GM12878 (cell line): ENCODE measurements around the gene LIPE. TPM values are rescaled to one million over a fixed set of nuclear protein-coding genes. Genes with fewer than 3 reads are reported as not detected.
"Not testable (repeated sequence)": the region's sequence is repeated elsewhere in the genome, so short reads cannot be mapped to it uniquely, and the experiment has no call there.

Source experiments
- ATAC-seq: fragments of 200-7000 bp; cut with Tn5 transposase; 3 replicates; pipeline ENCODE4 v1.9.1; 2020; ENCODE audit warnings: mild to moderate bottlenecking, moderate library complexity
- BruUV-seq: library from RNA; stranded (reverse); fragments of 400-500 nt; replicated peaks from 2 replicates; lab custom pipeline; 2021; lab: Mats Ljungman, UMichigan
- CTCF ChIA-PET: fragments of 300-600 bp; sonication (Branson Sonifier 250); formaldehyde crosslinking; extraction: SDS; loops from one replicate; lab custom pipeline; 2021; ENCODE audit warnings: inconsistent platforms; lab: Yijun Ruan, JAX
- POLR2A ChIA-PET: fragments of 350-600 bp; formaldehyde crosslinking; extraction: SDS; loops from one replicate; lab custom pipeline; 2021; ENCODE audit warnings: inconsistent platforms; lab: Charles Lee
- RAD21 ChIA-PET: fragments of 300-600 bp; sonication (Branson Sonifier 250); formaldehyde crosslinking; loops from one replicate; lab custom pipeline; 2023; ENCODE audit warnings: antibody characterized with exemption; ENCODE audit not compliant: unreplicated experiment; lab: Charles Lee
- SMC1A ChIA-PET: fragments of 300-600 bp; sonication (Branson Sonifier 250); formaldehyde crosslinking; loops from one replicate; lab custom pipeline; 2023; ENCODE audit not compliant: unreplicated experiment, uncharacterized antibody; lab: Charles Lee
- DNase-seq: peaks from one replicate; pipeline ENCODE4 v3.0.0-alpha.2; 2011; ENCODE audit warnings: low read depth, low spot score
- FAIRE-seq: peaks from 3 replicates; lab custom pipeline; 2011; peaks lifted over from hg19 to GRCh38; lab: Jason Lieb, UNC
- H2AFZ ChIP-seq: 2 replicates; pipeline ENCODE4 v1.6.0; 2011; ENCODE audit warnings: low read depth, low read length, control low read depth; ENCODE audit not compliant: control insufficient read depth
- H3K27ac ChIP-seq: 2 replicates; pipeline ENCODE4 v1.5.1; 2011; ENCODE audit warnings: control low read depth; ENCODE audit not compliant: control insufficient read depth, insufficient read depth
- H3K27me3 ChIP-seq, 2 experiments: replicated peaks in 1 of 2; 2 replicates each; pipeline versions ENCODE4 v1.6.0 to v1.6.1; 2011; ENCODE audit warnings: low read length in 1 of 2; ENCODE audit not compliant: control insufficient read depth in 2 of 2, insufficient read depth in 2 of 2
- H3K36me3 ChIP-seq, 2 experiments: 2 replicates each; pipeline ENCODE4 v1.5.1; 2011; ENCODE audit warnings: low read length in 1 of 2; ENCODE audit not compliant: control insufficient read depth in 2 of 2, insufficient read depth in 2 of 2
- H3K4me1 ChIP-seq: 2 replicates; pipeline ENCODE4 v1.6.1; 2011; ENCODE audit warnings: mild to moderate bottlenecking, low read length, moderate library complexity, mixed read lengths; ENCODE audit not compliant: control insufficient read depth, insufficient read depth
- H3K4me2 ChIP-seq: 2 replicates; pipeline ENCODE4 v1.6.0; 2011; ENCODE audit warnings: control low read depth; ENCODE audit not compliant: control insufficient read depth, insufficient read depth
- H3K4me3 ChIP-seq: fragments of 200-600 bp; sonication (generic); 2 replicates; pipeline ENCODE4 v1.5.1; 2016
- H3K79me2 ChIP-seq: 2 replicates; pipeline ENCODE4 v1.6.0; 2011; ENCODE audit warnings: low read length; ENCODE audit not compliant: control insufficient read depth, insufficient read depth
- H3K9ac ChIP-seq: 2 replicates; pipeline ENCODE4 v1.8.0; 2011; ENCODE audit warnings: low read length, control low read depth, mixed read lengths; ENCODE audit not compliant: control insufficient read depth, insufficient read depth
- H3K9me3 ChIP-seq: replicated peaks from 3 replicates; pipeline ENCODE4 v1.5.1; 2011; ENCODE audit warnings: mild to moderate bottlenecking, low read length; ENCODE audit not compliant: control insufficient read depth, insufficient read depth
- H4K20me1 ChIP-seq: 2 replicates; pipeline ENCODE4 v1.6.0; 2011; ENCODE audit not compliant: control insufficient read depth, insufficient read depth
- ESRRA ChIP-seq: IDR thresholded peaks from 2 replicates; pipeline ENCODE4 v1.6.1; 2012; ENCODE audit warnings: mild to moderate bottlenecking, low read length, improper control_type of control experiment
- IRF4 ChIP-seq: IDR thresholded peaks from 2 replicates; pipeline ENCODE4 v1.6.1; 2011; ENCODE audit warnings: low read depth, low read length
- JUND ChIP-seq: IDR thresholded peaks from 2 replicates; pipeline ENCODE4 v1.6.1; 2012; ENCODE audit warnings: low read depth, mild to moderate bottlenecking, low read length, improper control_type of control experiment, moderate library complexity
- KAT2A ChIP-seq: conservative IDR thresholded peaks from 2 replicates; pipeline ENCODE4 v1.6.1; 2011; ENCODE audit warnings: low read depth, low read length; ENCODE audit not compliant: control insufficient read depth
- KDM1A ChIP-seq: fragments of 200-600 bp; sonication (generic); IDR thresholded peaks from 2 replicates; pipeline ENCODE4 v1.6.1; 2016; ENCODE audit warnings: borderline replicate concordance
- RAD21 ChIP-seq: IDR thresholded peaks from 2 replicates; pipeline ENCODE4 v1.6.1; 2011; ENCODE audit warnings: mild to moderate bottlenecking, low read depth, low read length, moderate library complexity; ENCODE audit not compliant: insufficient read depth
- SIN3A ChIP-seq: IDR thresholded peaks from 2 replicates; pipeline ENCODE4 v1.6.1; 2012; ENCODE audit warnings: low read depth, low read length, improper control_type of control experiment
- TAF1 ChIP-seq: IDR thresholded peaks from 2 replicates; pipeline ENCODE4 v1.6.1; 2011; ENCODE audit warnings: mild to moderate bottlenecking, low read depth, low read length, borderline replicate concordance
- USF2 ChIP-seq: IDR thresholded peaks from 2 replicates; pipeline ENCODE4 v1.6.1; 2011; ENCODE audit warnings: low read depth, low read length, improper control_type of control experiment, borderline replicate concordance
- ZBTB11 ChIP-seq: fragments of 450-650 bp; formaldehyde crosslinking; IDR thresholded peaks from 2 replicates; pipeline ENCODE4 v1.5.0; 2022; ENCODE audit warnings: mild to moderate bottlenecking, missing genetic modification characterization
- WGBS: methylation state at CpG from one replicate; pipeline ENCODE4 v1.1.6; 2016; ENCODE audit warnings: low lambda C conversion rate; ENCODE audit not compliant: insufficient replicate concordance, insufficient coverage; ENCODE audit errors: missing lambda C conversion rate; 5-methylcytosine and 5-hydroxymethylcytosine counted together
- in situ Hi-C: fragments of 300-500 bp; cut with MboI; formaldehyde crosslinking; loops from 9 replicates; pipeline ENCODE4 v1.14.3; 2018; ENCODE audit warnings: mixed read lengths
- intact Hi-C: fragments of 100-400 bp; cut with micrococcal nuclease; formaldehyde crosslinking; loops from one replicate; pipeline ENCODE4 v1.14.2; 2022; ENCODE audit not compliant: unreplicated experiment
- polyA plus RNA-seq, 11 experiments: library from polyadenylated mRNA; depleted of rRNA in 4 of 11; unstranded in 6 of 11; stranded (reverse) in 5 of 11; fragments of >200 nt; fragmentation: Nextera tagmentation in 4 of 11; fragmentation: Illumina TruSeq in 1 of 11; extraction: Ambion mirVana in 4 of 11; extraction: Trizol in 1 of 11; gene quantifications; 1 replicate in 1 of 11; 2 replicates in 10 of 11; pipeline versions ENCODE4 v1.2.1 to v1.2.3, GENCODE V29; 2011 to 2016; ENCODE audit warnings: inconsistent platforms in 2 of 11, missing spikeins in 2 of 11, low read depth in 1 of 11
- total RNA-seq, 4 experiments: library from RNA; depleted of rRNA in 3 of 4; stranded (reverse); fragments of >200 nt in 3 of 4; fragmentation: Illumina TruSeq in 1 of 4; extraction: Trizol in 1 of 4; gene quantifications; 2 replicates each; pipeline versions ENCODE4 v1.2.1 to v1.2.3, GENCODE V29; 2013 to 2021
- TF ChIP-seq, protein P1 (sequence below): IDR thresholded peaks from 2 replicates; pipeline ENCODE4 v1.6.1; 2012; ENCODE audit warnings: low read depth, low read length, improper control_type of control experiment

LIPE gene
- total and polyA plus RNA-seq, 10 of the 15 experiments (the other 5 are each of a cell fraction or from before 2014, with no cell fraction given), result 0.02 to 33.3 (median 9.5) TPM

DNA sequence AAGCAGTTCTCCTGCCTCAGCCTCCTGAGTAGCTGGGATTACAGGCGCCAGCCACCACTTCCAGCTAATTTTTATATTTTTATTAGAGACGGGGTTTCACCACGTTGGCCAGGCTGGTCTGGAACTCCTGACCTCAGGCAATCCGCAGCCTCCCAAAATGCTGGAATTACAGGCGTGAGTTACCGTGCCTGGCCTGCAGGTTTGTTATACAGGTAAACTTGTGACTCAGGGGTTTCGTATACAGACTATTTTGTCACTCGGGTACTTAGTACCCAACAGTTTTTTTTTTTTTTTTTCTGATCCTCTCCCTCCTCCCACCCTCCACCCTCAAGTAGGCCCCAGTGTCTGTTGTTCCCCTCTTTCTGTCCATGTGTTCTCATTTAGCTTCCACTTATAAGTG, 34.0 kb upstream of the LIPE start:
- intact Hi-C loops, BruUV-seq, H3K9me3 ChIP-seq, H3K79me2 ChIP-seq, H3K36me3 ChIP-seq, in situ Hi-C loops, H3K4me3 ChIP-seq, H4K20me1 ChIP-seq, H3K9ac ChIP-seq, FAIRE-seq, DNase-seq, H3K4me2 ChIP-seq, H3K27ac ChIP-seq, H3K27me3 ChIP-seq, ATAC-seq, H2AFZ ChIP-seq: not testable (repeated sequence)
- ChIA-PET CTCF (interaction anchor here (2.1 to 3.6 kb wide), 3 partner anchors 20 to 68 kb away, joined by 8 to 14 read pairs (median 9); partner anchors contain the start of gene CEACAM1), POLR2A (interaction anchor here (0.6 kb wide), 1 partner anchor 10 kb away, joined by 5 read pairs; no protein-coding TSS in a partner anchor), SMC1A (interaction anchor here (1.5 to 8.0 kb wide), 2 partner anchors 11 to 67 kb away, joined by 6 to 127 read pairs; partner anchors contain the start of gene CEACAM1), RAD21 (interaction anchor here (1.6 to 2.1 kb wide), 2 partner anchors 11 to 67 kb away, joined by 7 to 10 read pairs; partner anchors contain the start of gene CEACAM1)
- 62% methylated on average over 8 of the region's 8 CpGs for WGBS
- H3K4me1 ChIP-seq, result peaks cover 16% of the 10 kb centered on the region

GRCh38 chr19:42459926-42460325, 32.7 kb upstream of the LIPE start:
- no TSS peak for BruUV-seq
- ChIA-PET RAD21 (interaction anchor here (0.6 to 1.0 kb wide), 2 partner anchors 9 to 69 kb away, joined by 3 to 4 read pairs; partner anchors contain the start of gene CEACAM1), POLR2A (no interaction called here), SMC1A (interaction anchor here (2.2 kb wide), 1 partner anchor 68 kb away, joined by 9 read pairs; the partner anchor contains the start of gene CEACAM1), CTCF (interaction anchor here (1.1 to 2.3 kb wide), 4 partner anchors 10 to 69 kb away, joined by 3 to 15 read pairs (median 4); partner anchors contain the start of gene CEACAM1)
- H3K27me3 ChIP-seq, result no peaks in the 10 kb centered on the region
- no peak overlapping the region for H3K9ac ChIP-seq
- intact Hi-C loops, result no loop called here
- H3K4me2 ChIP-seq, result no peak overlapping the region
- H3K79me2 ChIP-seq, result no peaks in the 10 kb centered on the region
- FAIRE-seq, result no peak
- 26% methylated on average over 2 of the region's 2 CpGs for WGBS
- no peaks in the 10 kb centered on the region for H4K20me1 ChIP-seq
- H3K36me3 ChIP-seq, result no peaks in the 10 kb centered on the region
- H3K27ac ChIP-seq, result no peak overlapping the region
- in situ Hi-C loops, result no loop called here
- no peak for DNase-seq
- H2AFZ ChIP-seq, result no peak overlapping the region
- ATAC-seq, result no peak
- H3K9me3 ChIP-seq, result no peaks in the 10 kb centered on the region
- peaks cover 4% of the 10 kb centered on the region for H3K4me1 ChIP-seq
- no peak overlapping the region for H3K4me3 ChIP-seq
- TF ChIP-seq USF2 (no peak), ZBTB11 (CRISPR knock-in tag) (no peak), SIN3A (no peak), JUND (no peak), TAF1 (no peak), ESRRA (no peak), KAT2A (no peak), KDM1A (no peak), RAD21 (no peak), IRF4 (no peak)
- TF ChIP-seq, protein P1, sequence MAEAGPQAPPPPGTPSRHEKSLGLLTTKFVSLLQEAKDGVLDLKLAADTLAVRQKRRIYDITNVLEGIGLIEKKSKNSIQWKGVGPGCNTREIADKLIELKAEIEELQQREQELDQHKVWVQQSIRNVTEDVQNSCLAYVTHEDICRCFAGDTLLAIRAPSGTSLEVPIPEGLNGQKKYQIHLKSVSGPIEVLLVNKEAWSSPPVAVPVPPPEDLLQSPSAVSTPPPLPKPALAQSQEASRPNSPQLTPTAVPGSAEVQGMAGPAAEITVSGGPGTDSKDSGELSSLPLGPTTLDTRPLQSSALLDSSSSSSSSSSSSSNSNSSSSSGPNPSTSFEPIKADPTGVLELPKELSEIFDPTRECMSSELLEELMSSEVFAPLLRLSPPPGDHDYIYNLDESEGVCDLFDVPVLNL, result no peak
